ENCODE data around the gene DHX9.
"Not testable (repeated sequence)": the region's sequence is repeated elsewhere in the genome, so short reads cannot be mapped to it uniquely, and the experiment has no call there.

DHX9 gene

GRCh38 chr1:182886985-182887384 lies 47.8 kb downstream of the DHX9 start:
- no peak for TF ChIP-seq CTCF (IDR thresholded peaks at IDR 0.05; ENCODE audit: low read depth, low read length)
- DNase-seq (ENCODE audit: extremely low read depth, low read depth), result no peak

GRCh38 chr1:182888736-182889531 lies 49.8 kb downstream of the DHX9 start:
- TF ChIP-seq CTCF (IDR thresholded peaks at IDR 0.05; ENCODE audit: low read depth, low read length), result no peak

GRCh38 chr1:182889997-182890396 lies 50.9 kb downstream of the DHX9 start:
- no peak for DNase-seq (ENCODE audit: extremely low read depth, low read depth)
- no peak for TF ChIP-seq CTCF (IDR thresholded peaks at IDR 0.05; ENCODE audit: low read depth, low read length)

More at GRCh38 chr1:182888736-182889531, 49.8 kb downstream of the DHX9 start:
- no peak for DNase-seq (ENCODE audit: extremely low read depth, low read depth)

GRCh38 chr1:182890927-182891610 lies 51.9 kb downstream of the DHX9 start:
- no peak for TF ChIP-seq CTCF (IDR thresholded peaks at IDR 0.05; ENCODE audit: low read depth, low read length)
- DNase-seq (ENCODE audit: extremely low read depth, low read depth), result no peak

- TF ChIP-seq CTCF (IDR thresholded peaks at IDR 0.05; ENCODE audit: low read depth, low read length), result no peak
- DNase-seq (ENCODE audit: extremely low read depth, low read depth), result no peak
Measured at GRCh38 chr1:182897696-182898095, 58.5 kb downstream of the DHX9 start.

GRCh38 chr1:182901946-182902345 lies 62.8 kb downstream of the DHX9 start:
- not testable (repeated sequence) for DNase-seq (ENCODE audit: extremely low read depth, low read depth)

GRCh38 chr1:182905321-182905720 lies 66.2 kb downstream of the DHX9 start:
- TF ChIP-seq CTCF (IDR thresholded peaks at IDR 0.05; ENCODE audit: low read depth, low read length), result no peak
- DNase-seq (ENCODE audit: extremely low read depth, low read depth), result no peak

Data from AG09319 (cell line).